PC-3 (cell line): Measurements from ENCODE around the gene FNDC4.

Source experiments
- EZH2 ChIP-seq: fragments of 300-600 bp; sonication (generic); IDR thresholded peaks from one replicate; pipeline ENCODE4 v1.6.1; 2017; ENCODE audit warnings: antibody characterized with exemption, mild to moderate bottlenecking, low read length; ENCODE audit not compliant: unreplicated experiment
- EZH2phosphoT487 ChIP-seq: fragments of 300-600 bp; sonication (generic); IDR thresholded peaks from 2 replicates; pipeline ENCODE4 v1.6.1; 2018; ENCODE audit warnings: mild to moderate bottlenecking, antibody characterized with exemption, low read length, borderline replicate concordance
- TF ChIP-seq, protein P1 (sequence below): fragments of 300-600 bp; sonication (generic); conservative IDR thresholded peaks from 2 replicates; pipeline ENCODE4 v1.5.1; 2017; ENCODE audit warnings: antibody characterized with exemption, low read depth, mild to moderate bottlenecking, low read length

DNA sequence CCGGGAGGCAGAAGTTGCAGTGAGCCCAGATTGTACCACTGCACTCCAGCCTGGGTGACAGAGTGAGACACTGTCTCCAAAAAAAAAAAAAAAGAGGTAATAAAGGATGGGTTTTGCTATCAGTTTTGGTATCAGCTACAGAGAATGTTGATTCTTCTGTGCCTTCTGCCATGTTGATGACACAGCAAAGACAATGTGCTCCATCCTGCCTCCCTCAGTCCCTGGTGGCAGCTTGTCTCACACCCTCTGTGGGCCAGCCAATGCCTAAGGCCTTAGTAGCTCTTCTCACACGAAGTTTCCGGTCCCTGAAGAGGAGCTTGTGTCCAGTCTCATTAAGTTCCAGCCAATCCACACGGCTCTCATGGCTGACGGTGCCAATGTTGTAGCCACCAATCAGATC is 23.0 kb downstream of the FNDC4 start:
- TF ChIP-seq, protein P1, sequence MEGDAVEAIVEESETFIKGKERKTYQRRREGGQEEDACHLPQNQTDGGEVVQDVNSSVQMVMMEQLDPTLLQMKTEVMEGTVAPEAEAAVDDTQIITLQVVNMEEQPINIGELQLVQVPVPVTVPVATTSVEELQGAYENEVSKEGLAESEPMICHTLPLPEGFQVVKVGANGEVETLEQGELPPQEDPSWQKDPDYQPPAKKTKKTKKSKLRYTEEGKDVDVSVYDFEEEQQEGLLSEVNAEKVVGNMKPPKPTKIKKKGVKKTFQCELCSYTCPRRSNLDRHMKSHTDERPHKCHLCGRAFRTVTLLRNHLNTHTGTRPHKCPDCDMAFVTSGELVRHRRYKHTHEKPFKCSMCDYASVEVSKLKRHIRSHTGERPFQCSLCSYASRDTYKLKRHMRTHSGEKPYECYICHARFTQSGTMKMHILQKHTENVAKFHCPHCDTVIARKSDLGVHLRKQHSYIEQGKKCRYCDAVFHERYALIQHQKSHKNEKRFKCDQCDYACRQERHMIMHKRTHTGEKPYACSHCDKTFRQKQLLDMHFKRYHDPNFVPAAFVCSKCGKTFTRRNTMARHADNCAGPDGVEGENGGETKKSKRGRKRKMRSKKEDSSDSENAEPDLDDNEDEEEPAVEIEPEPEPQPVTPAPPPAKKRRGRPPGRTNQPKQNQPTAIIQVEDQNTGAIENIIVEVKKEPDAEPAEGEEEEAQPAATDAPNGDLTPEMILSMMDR, result no peak
- TF ChIP-seq EZH2phosphoT487, result no peak
- TF ChIP-seq EZH2, result no peak
